Measurements from ENCODE around the gene TMEM145.
"Not testable (repeated sequence)": the region's sequence is repeated elsewhere in the genome, so short reads cannot be mapped to it uniquely, and the experiment has no call there.

Gene TMEM145

GRCh38 chr19:42316223-42317211 is 3.4 kb downstream of the TMEM145 start:
- no peak for DNase-seq

GRCh38 chr19:42317535-42317934 is 4.4 kb downstream of the TMEM145 start:
- no peak for DNase-seq

GRCh38 chr19:42322305-42322704 is 9.2 kb downstream of the TMEM145 start:
- no peak for DNase-seq

- DNase-seq, result no peak
Measured at GRCh38 chr19:42323473-42323851, 10.4 kb downstream of the TMEM145 start.

- peak; percentile 13 to 24 for DNase-seq
Measured at GRCh38 chr19:42323852-42324654, 10.9 kb downstream of the TMEM145 start.

- no peak for DNase-seq
Measured at GRCh38 chr19:42324655-42325307, 11.7 kb downstream of the TMEM145 start.

- peak; percentile 99 to 100 for DNase-seq
Measured at GRCh38 chr19:42325308-42325895, 12.3 kb downstream of the TMEM145 start, which contains the start of gene MEGF8. TSS of gene MEGF8 (plus strand) at chr19:42325635. CDS start at chr19:42326244, 609 bp downstream.

GRCh38 chr19:42325896-42326771 is 13.0 kb downstream of the TMEM145 start:
- peak; percentile 28 to 34 for DNase-seq

GRCh38 chr19:42326969-42327368 is 13.9 kb downstream of the TMEM145 start:
- DNase-seq, result no peak

- no peak for DNase-seq
Measured at GRCh38 chr19:42327381-42327780, 14.3 kb downstream of the TMEM145 start.

GRCh38 chr19:42328106-42328505 is 15.0 kb downstream of the TMEM145 start:
- no peak for DNase-seq

GRCh38 chr19:42328854-42329253 is 15.7 kb downstream of the TMEM145 start:
- no peak for DNase-seq

- no peak for DNase-seq
Measured at GRCh38 chr19:42330241-42330711, 17.2 kb downstream of the TMEM145 start.

GRCh38 chr19:42331333-42331732 is 18.2 kb downstream of the TMEM145 start:
- not testable (repeated sequence) for DNase-seq

- no peak for DNase-seq
Measured at GRCh38 chr19:42332059-42332458, 18.9 kb downstream of the TMEM145 start.

GRCh38 chr19:42333018-42333417 is 19.9 kb downstream of the TMEM145 start:
- DNase-seq, result no peak

GRCh38 chr19:42333975-42334696 is 21.0 kb downstream of the TMEM145 start:
- DNase-seq, result no peak

- DNase-seq, result no peak
Measured at GRCh38 chr19:42334697-42335373, 21.7 kb downstream of the TMEM145 start.

GRCh38 chr19:42335374-42335936 is 22.3 kb downstream of the TMEM145 start:
- DNase-seq, result no peak

- no peak for DNase-seq
Measured at GRCh38 chr19:42335971-42336370, 22.9 kb downstream of the TMEM145 start.
